ENCODE results near the gene IL9. TPM values are rescaled to one million over a fixed set of nuclear protein-coding genes. Genes with fewer than 3 reads are reported as not detected.
"Not testable (repeated sequence)": the region's sequence is repeated elsewhere in the genome, so short reads cannot be mapped to it uniquely, and the experiment has no call there.

IL9 gene
- total RNA-seq, 1 experiment from 2014 or later, result not detected

GRCh38 chr5:135859641-135860040, 36.0 kb downstream of the IL9 start:
- intact Hi-C loops (cut with micrococcal nuclease; ENCODE audit: unreplicated experiment), result no loop called here
- TF ChIP-seq TCF7L2 (IDR thresholded peaks at IDR 0.05; ENCODE audit: low read depth, low read length), result no peak
- no peak for TF ChIP-seq POLR2AphosphoS5 (IDR thresholded peaks at IDR 0.05; ENCODE audit: low read depth, low read length)
- TF ChIP-seq, protein P1, sequence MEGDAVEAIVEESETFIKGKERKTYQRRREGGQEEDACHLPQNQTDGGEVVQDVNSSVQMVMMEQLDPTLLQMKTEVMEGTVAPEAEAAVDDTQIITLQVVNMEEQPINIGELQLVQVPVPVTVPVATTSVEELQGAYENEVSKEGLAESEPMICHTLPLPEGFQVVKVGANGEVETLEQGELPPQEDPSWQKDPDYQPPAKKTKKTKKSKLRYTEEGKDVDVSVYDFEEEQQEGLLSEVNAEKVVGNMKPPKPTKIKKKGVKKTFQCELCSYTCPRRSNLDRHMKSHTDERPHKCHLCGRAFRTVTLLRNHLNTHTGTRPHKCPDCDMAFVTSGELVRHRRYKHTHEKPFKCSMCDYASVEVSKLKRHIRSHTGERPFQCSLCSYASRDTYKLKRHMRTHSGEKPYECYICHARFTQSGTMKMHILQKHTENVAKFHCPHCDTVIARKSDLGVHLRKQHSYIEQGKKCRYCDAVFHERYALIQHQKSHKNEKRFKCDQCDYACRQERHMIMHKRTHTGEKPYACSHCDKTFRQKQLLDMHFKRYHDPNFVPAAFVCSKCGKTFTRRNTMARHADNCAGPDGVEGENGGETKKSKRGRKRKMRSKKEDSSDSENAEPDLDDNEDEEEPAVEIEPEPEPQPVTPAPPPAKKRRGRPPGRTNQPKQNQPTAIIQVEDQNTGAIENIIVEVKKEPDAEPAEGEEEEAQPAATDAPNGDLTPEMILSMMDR (IDR thresholded peaks at IDR 0.05), result no peak
- TF ChIP-seq, protein P2, sequence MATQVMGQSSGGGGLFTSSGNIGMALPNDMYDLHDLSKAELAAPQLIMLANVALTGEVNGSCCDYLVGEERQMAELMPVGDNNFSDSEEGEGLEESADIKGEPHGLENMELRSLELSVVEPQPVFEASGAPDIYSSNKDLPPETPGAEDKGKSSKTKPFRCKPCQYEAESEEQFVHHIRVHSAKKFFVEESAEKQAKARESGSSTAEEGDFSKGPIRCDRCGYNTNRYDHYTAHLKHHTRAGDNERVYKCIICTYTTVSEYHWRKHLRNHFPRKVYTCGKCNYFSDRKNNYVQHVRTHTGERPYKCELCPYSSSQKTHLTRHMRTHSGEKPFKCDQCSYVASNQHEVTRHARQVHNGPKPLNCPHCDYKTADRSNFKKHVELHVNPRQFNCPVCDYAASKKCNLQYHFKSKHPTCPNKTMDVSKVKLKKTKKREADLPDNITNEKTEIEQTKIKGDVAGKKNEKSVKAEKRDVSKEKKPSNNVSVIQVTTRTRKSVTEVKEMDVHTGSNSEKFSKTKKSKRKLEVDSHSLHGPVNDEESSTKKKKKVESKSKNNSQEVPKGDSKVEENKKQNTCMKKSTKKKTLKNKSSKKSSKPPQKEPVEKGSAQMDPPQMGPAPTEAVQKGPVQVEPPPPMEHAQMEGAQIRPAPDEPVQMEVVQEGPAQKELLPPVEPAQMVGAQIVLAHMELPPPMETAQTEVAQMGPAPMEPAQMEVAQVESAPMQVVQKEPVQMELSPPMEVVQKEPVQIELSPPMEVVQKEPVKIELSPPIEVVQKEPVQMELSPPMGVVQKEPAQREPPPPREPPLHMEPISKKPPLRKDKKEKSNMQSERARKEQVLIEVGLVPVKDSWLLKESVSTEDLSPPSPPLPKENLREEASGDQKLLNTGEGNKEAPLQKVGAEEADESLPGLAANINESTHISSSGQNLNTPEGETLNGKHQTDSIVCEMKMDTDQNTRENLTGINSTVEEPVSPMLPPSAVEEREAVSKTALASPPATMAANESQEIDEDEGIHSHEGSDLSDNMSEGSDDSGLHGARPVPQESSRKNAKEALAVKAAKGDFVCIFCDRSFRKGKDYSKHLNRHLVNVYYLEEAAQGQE (IDR thresholded peaks at IDR 0.05; ENCODE audit: insufficient read depth in 1 of 2, low read depth in 2 of 2, low read length in 1 of 2), result no peak
- ATAC-seq, result no peak
- H3K27me3 ChIP-seq (ENCODE audit: control insufficient read depth, insufficient read depth, low read length), result no peaks in the 10 kb centered on the region
- POLR2A ChIA-PET, result no interaction called here
- in situ Hi-C loops (cut with HindIII; ENCODE audit: low pct_unique_long_range_greater_than_20kb, low sequenced_read_pairs), result no loop called here
- DNase-seq (ENCODE audit: low read depth, low spot score), result no peak
- no TSS peak for BruUV-seq (replicated peaks)
- H3K36me3 ChIP-seq (ENCODE audit: control insufficient read depth, insufficient read depth, low read length), result no peaks in the 10 kb centered on the region
- H3K9me3 ChIP-seq (ENCODE audit: control insufficient read depth, insufficient read depth, low read depth, low read length), result no peaks in the 10 kb centered on the region
- no peak overlapping the region for H3K4me3 ChIP-seq (ENCODE audit: low read depth in 2 of 2, low read length in 2 of 2)
- no peak overlapping the region for H3K27ac ChIP-seq (ENCODE audit: low read length)
- no peaks in the 10 kb centered on the region for H3K4me1 ChIP-seq (ENCODE audit: control insufficient read depth, insufficient read depth, low read length)
- CTCF ChIA-PET, result no interaction called here

DNA sequence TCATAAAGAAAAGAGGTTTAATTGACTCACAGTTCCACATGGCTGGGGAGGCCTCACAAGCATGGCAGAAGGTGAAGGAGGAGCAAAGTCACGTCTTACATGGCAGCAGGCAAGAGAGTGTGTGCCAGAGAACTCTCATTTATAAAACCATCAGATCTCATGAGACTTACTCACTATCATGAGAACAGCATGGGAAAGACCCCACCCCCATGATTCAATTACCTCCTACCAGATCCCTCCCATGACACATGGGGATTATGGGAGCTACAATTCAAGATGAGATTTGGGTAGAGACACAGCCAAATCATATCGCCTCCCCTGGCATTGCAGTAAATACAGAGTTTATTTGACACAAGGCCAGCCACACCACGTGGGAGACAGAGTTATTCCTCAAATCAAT, 36.5 kb downstream of the IL9 start:
- H3K27ac ChIP-seq (ENCODE audit: low read length); H3K4me1 ChIP-seq (ENCODE audit: control insufficient read depth, insufficient read depth, low read length); ATAC-seq; H3K27me3 ChIP-seq (ENCODE audit: control insufficient read depth, insufficient read depth, low read length); H3K36me3 ChIP-seq (ENCODE audit: control insufficient read depth, insufficient read depth, low read length); in situ Hi-C loops (cut with HindIII; ENCODE audit: low pct_unique_long_range_greater_than_20kb, low sequenced_read_pairs); DNase-seq (ENCODE audit: low read depth, low spot score); BruUV-seq (replicated peaks); intact Hi-C loops (cut with micrococcal nuclease; ENCODE audit: unreplicated experiment); CTCF ChIA-PET; POLR2A ChIA-PET; H3K9me3 ChIP-seq (ENCODE audit: control insufficient read depth, insufficient read depth, low read depth, low read length); H3K4me3 ChIP-seq (ENCODE audit: low read depth in 2 of 2, low read length in 2 of 2): not testable (repeated sequence)

GRCh38 chr5:135857630-135858311, 37.9 kb downstream of the IL9 start:
- DNase-seq (ENCODE audit: low read depth, low spot score) (no peak), ATAC-seq (no peak)
- Histone ChIP-seq H3K4me1 (ENCODE audit: control insufficient read depth, insufficient read depth, low read length) (no peaks in the 10 kb centered on the region), H3K27me3 (ENCODE audit: control insufficient read depth, insufficient read depth, low read length) (0 out of 2 replicates have a peak, but pooled peaks cover 3% of the 10 kb centered on the region), H3K9me3 (ENCODE audit: control insufficient read depth, insufficient read depth, low read depth, low read length) (no peaks in the 10 kb centered on the region), H3K36me3 (ENCODE audit: control insufficient read depth, insufficient read depth, low read length) (no peaks in the 10 kb centered on the region), H3K27ac (ENCODE audit: low read length) (no peak overlapping the region), H3K4me3 (ENCODE audit: low read depth in 2 of 2, low read length in 2 of 2) (no peak overlapping the region)
- in situ Hi-C loops (cut with HindIII; ENCODE audit: low pct_unique_long_range_greater_than_20kb, low sequenced_read_pairs) (no loop called here), intact Hi-C loops (cut with micrococcal nuclease; ENCODE audit: unreplicated experiment) (no loop called here)
- CTCF ChIA-PET, result no interaction called here
- TF ChIP-seq, protein P1 (IDR thresholded peaks at IDR 0.05), result no peak
- TF ChIP-seq SIN3A (IDR thresholded peaks at IDR 0.05; ENCODE audit: borderline replicate concordance, insufficient read depth, low read depth, low read length), result no peak
- no peak for TF ChIP-seq TCF7L2 (IDR thresholded peaks at IDR 0.05; ENCODE audit: low read depth, low read length)
- no peak for TF ChIP-seq POLR2AphosphoS5 (IDR thresholded peaks at IDR 0.05; ENCODE audit: low read depth, low read length)
- TF ChIP-seq, protein P2 (IDR thresholded peaks at IDR 0.05; ENCODE audit: insufficient read depth in 1 of 2, low read depth in 2 of 2, low read length in 1 of 2), result no peak
- BruUV-seq (replicated peaks), result no TSS peak
- POLR2A ChIA-PET, result no interaction called here

All from Panc1 (cell line).